ENCODE measurements around the gene TMEM42.

The TMEM42 gene

GRCh38 chr3:44875596-44875995, 13.9 kb downstream of the TMEM42 start:
- DNase-seq, result no peak

DNA sequence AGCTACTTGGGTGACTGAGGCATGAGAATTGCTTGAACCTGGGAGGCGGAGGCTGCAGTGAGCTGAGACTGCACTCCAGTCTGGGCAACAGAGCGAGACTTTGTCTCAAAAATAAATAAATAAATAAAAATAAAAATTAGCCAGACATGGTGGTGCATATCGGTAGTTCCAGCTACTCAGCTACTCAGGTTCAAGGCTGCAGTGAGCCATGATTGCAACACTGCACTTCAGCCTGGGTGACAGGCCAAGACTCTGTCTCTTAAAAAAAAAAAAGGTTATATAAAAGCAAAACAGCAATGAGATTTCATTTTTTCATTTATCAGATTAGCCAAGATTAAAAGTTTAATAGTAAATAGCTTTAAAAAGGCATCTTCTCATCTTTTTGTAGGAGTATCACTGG, 15.6 kb downstream of the TMEM42 start:
- no peak for DNase-seq

- no peak for DNase-seq
Measured at GRCh38 chr3:44880284-44880683, 18.6 kb downstream of the TMEM42 start.

DNA sequence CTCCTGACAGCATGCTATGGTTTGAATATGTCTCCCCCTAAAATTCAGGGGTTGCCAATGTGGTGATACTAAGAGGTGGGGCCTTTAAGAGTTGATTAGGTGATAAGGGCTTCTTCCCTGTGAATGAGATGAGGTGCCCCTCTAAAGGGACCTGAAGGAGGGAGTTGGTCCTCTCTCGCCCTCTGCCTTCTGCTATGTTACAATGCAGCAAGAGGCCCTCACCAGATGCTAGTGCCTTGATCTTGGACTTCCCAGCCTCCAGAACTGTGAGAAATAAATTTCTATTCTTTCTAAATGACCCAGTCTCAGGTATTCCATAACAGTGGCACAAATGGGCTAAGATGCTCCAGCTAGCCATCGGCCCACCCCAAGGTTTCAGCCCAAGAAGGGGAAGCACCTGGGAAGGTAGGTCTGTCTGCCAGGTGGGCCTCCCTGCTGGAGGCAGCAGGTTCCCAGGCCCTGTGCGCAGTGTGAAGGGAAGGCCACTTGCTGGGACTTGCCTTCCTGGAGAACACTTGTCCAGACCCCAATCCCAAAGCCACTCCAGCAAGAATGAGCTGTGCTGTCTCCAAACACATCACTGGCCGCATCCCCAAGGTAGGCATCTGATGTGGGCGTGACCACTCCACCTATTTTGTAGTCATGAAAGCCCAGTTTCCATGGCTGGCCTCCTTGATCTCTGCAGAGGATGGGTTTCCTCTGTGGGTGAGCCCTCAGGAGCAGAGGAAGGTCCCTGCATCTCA, 21.7 kb downstream of the TMEM42 start:
- DNase-seq, result no peak

GRCh38 chr3:44883999-44884431, 22.3 kb downstream of the TMEM42 start:
- peak; percentile 53 for DNase-seq

DNA sequence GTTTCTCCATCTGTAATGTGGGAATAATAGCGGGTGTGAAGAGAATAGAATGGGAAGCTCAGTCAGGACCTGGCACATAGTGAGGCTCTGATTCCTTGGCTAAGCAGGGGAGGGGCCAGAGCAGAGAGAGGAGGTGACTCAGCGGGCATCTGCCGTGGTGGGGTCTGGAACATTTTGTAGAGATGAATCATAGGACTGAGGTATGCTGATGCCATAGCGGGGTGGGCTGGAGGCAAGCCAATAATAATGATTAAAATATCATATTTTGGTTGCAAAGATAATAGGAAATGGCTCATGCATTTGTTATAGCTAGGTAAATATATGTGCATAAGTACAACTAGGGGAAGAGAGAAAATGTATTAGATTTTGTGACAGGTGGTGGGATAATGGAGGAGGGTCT, 23.9 kb downstream of the TMEM42 start:
- DNase-seq, result no peak

GRCh38 chr3:44886561-44886960, 24.8 kb downstream of the TMEM42 start:
- DNase-seq, result no peak

- no peak for DNase-seq
Measured at GRCh38 chr3:44887101-44887500, 25.4 kb downstream of the TMEM42 start.

- DNase-seq, result no peak
Measured at GRCh38 chr3:44890258-44890657, 28.5 kb downstream of the TMEM42 start.

DNA sequence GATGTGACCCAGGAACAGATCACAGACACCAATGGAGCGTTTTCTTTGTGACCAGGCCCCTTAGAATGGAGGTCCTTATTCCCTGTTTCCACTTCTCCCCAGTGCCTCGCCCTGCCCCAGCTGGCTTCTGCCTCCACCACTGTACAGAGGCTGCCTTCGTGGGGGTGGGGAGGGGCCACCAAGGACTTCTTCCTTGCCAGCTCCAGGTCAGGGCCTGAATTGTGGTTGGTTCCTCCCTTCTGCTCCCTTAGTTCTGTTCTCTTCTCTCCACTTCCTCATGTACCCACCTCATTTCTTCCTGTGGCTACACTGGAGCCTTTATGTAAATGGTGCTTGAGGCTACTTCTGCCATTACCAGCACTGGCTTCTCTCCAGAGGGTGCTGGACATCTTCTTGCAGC, 29.1 kb downstream of the TMEM42 start:
- DNase-seq, result no peak

DNA sequence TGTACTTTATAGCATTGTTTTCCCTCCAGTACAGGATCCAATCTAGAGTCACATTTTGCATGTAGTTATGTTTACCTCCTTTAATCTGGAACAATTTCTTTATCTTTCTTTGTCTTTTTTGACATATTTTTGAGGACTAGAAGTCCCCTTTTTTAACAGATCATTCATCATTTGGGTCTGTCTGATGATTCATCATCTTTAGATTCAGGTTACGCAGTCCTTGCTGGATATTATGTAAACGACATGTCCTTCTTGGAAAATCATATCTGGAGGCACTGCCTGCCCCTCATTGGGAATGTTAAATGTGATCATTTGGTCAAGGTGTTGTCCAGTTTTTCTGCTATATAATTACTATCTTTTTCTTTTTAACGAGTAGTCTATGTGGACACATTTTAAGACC, 31.0 kb downstream of the TMEM42 start:
- DNase-seq, result no peak

GRCh38 chr3:44893097-44893496, 31.4 kb downstream of the TMEM42 start:
- no peak for DNase-seq

DNA sequence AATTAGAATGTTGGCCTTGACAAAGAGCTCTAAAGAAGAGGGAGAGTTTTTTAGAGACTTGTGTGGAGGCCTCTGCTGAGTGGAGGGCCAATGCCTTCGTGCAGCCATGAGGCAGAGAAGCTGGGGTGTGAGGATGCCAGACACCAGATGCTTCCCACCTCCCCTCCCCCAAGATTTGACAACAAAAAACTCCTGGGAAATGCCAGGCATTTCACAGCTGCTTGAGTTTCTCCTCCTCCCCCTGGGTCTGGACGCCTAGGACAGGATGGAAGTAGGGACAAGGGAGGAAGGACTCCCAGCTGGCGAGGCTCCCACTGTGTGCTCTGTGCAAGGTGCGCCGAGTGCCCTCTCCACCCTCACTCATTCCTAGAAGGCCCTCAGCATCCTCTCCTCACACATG, 32.8 kb downstream of the TMEM42 start:
- no peak for DNase-seq

- no peak for DNase-seq
Measured at GRCh38 chr3:44896440-44896839, 34.7 kb downstream of the TMEM42 start.

GRCh38 chr3:44899683-44900367, 38.1 kb downstream of the TMEM42 start:
- no peak for DNase-seq

GRCh38 chr3:44902628-44903027, 40.9 kb downstream of the TMEM42 start:
- no peak for DNase-seq

DNA sequence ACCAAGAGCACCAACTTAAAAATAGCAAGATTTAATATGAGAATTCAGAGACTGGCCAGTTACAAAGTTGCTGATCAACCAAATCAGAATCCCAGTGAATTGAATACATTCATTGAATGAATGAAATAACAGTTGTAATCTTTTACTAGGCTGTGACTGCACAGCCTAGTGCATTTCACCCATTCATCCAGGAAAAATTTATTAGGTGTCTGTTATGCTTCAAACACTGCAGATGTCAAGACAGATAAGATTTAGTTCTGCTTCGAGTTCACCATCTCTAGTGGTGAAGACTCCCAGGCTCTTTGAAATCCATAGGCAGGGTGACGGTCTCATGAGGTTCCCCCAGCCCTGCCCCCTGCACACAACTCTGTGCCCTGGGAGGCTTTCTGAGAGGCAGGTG, 41.6 kb downstream of the TMEM42 start:
- DNase-seq, result no peak

DNA sequence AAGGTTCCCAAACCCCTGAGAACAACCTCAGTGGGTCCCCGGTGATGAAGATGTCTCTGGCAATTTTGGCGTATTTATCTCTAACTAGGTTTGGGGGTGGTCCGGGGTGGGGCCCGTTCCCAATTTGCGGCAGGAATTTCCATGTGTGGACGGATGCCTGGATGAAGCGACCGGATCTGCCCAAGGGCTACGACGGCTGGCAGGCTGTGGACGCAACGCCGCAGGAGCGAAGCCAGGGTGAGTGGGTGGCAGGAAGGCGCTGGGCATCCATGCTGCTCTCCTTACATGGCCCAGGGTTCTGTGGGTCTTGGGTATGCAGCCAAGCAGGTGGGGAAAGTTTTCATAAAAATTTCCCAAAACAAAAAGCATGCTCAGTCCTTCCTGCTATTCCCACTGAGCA, 42.0 kb downstream of the TMEM42 start:
- DNase-seq, result peak; percentile 13

- DNase-seq, result no peak
Measured at GRCh38 chr3:44905446-44906157, 43.9 kb downstream of the TMEM42 start.

DNA sequence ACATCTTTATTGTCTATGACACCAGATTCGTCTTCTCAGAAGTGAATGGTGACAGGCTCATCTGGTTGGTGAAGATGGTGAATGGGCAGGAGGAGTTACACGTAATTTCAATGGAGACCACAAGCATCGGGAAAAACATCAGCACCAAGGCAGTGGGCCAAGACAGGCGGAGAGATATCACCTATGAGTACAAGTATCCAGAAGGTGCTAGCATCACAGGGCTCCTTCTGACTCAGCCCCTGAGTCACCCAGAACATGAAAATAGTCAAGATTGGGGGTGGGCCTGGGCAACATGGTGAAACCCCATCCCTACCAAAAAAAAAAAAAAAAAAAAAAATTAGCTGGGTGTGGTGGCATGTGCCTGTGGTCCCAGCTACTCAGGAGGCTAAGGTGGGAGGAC, 45.3 kb downstream of the TMEM42 start:
- DNase-seq, result no peak

DNA sequence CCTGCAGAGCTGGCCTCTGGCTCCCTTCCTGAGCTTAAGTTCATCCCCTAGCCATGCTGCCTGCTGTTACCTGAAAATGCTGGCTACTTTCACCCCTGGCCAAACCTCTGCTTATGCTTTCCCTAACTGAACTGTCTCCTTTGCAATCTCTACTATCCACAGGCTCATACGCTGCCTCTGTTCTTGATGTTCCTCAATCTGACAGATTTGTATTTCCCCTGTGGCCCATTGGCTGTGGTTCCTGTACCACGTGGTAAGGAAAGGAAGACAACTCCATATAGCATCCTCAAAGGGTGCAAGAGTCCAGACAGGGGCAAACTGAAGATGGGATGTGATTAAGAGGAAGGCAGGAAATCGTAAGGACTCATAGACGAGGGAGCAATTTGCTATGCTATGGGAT, 45.9 kb downstream of the TMEM42 start:
- DNase-seq, result no peak

DNA sequence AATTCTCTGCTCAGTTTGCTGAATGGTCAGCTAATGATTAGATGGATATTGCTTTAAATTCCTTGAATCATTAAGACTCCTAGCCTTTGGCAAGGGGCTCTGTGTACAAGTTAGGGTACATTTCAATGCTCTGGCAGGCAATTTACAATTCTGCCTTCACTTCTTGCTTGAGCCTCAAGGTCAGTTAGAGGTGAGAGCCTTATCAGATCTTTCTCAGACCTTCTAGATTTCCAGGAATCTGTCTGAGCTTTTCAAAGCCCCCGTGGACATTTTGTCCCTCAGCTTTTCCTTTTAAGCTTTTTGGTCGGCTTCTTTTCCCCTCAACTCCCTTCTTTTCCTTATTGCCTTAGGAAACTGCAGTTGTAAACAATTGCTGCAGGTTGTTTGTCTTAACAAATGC, 47.4 kb downstream of the TMEM42 start:
- no peak for DNase-seq

- DNase-seq, result no peak
Measured at GRCh38 chr3:44910693-44911092, 49.0 kb downstream of the TMEM42 start.

GRCh38 chr3:44913868-44914468, 52.3 kb downstream of the TMEM42 start:
- DNase-seq, result peak; percentile 67
